CD4-positive, alpha-beta memory T cell (primary cell): Measurements from ENCODE around the gene DVL2. TPM values are rescaled to one million over a fixed set of nuclear protein-coding genes. Genes with fewer than 3 reads are reported as not detected.
A peak's percentile ranks its signal among the peaks of the same experiment; 100 is the strongest.
"Not testable (repeated sequence)": the region's sequence is repeated elsewhere in the genome, so short reads cannot be mapped to it uniquely, and the experiment has no call there.

Source experiments
- CTCF ChIA-PET: fragments of 350-600 bp; sonication (Branson Sonifier 250); formaldehyde crosslinking; loops from one replicate; lab custom pipeline; 2021; ENCODE audit warnings: inconsistent platforms; ENCODE audit not compliant: partially characterized antibody; lab: Charles Lee
- POLR2A ChIA-PET: fragments of 350-600 bp; sonication (Branson Sonifier 250); formaldehyde crosslinking; loops from one replicate; lab custom pipeline; 2021; ENCODE audit not compliant: partially characterized antibody; lab: Charles Lee
- DNase-seq, 5 donors: peaks; one replicate each; pipeline versions ENCODE4 v3.0.0 to v3.0.0-alpha.2; 2020 to 2022; ENCODE audit warnings: mixed read lengths in 1 of 5
- H3K27ac ChIP-seq: one replicate; pipeline ENCODE4 v1.7.0; 2013; ENCODE audit warnings: low read depth, low read length
- H3K27me3 ChIP-seq: 2 replicates; pipeline ENCODE4 v1.7.0; 2013; ENCODE audit warnings: mild to moderate bottlenecking, low read length, moderate library complexity; ENCODE audit not compliant: insufficient read depth
- H3K36me3 ChIP-seq: 2 replicates; pipeline ENCODE4 v1.7.0; 2013; ENCODE audit warnings: mild to moderate bottlenecking, low read length, moderate library complexity; ENCODE audit not compliant: insufficient read depth
- H3K4me1 ChIP-seq: 2 replicates; pipeline ENCODE4 v1.7.0; 2013; ENCODE audit warnings: mild to moderate bottlenecking, low read length, moderate library complexity; ENCODE audit not compliant: insufficient read depth
- H3K4me3 ChIP-seq, 2 donors: one replicate each; pipeline ENCODE4 v1.7.0; 2013; ENCODE audit warnings: low read length in 2 of 2, mild to moderate bottlenecking in 1 of 2
- H3K9me3 ChIP-seq, 2 donors: one replicate each; pipeline ENCODE4 v1.7.0; 2013; ENCODE audit warnings: low read length in 2 of 2, control low read depth in 1 of 2; ENCODE audit not compliant: control insufficient read depth in 1 of 2
- H3K27ac Mint-ChIP-seq, 7 donors: one replicate each; pipeline ENCODE4 v1.8.0; 2020 to 2021; ENCODE audit warnings: mixed read lengths in 7 of 7, mild to moderate bottlenecking in 6 of 7, inconsistent platforms in 3 of 7, moderate library complexity in 3 of 7
- H3K27me3 Mint-ChIP-seq, 2 donors: one replicate each; pipeline ENCODE4 v1.8.0; 2020 to 2021; ENCODE audit warnings: mixed read lengths in 2 of 2
- H3K36me3 Mint-ChIP-seq, 2 donors: one replicate each; pipeline ENCODE4 v1.8.0; 2020 to 2021; ENCODE audit warnings: mixed read lengths in 2 of 2, inconsistent platforms in 1 of 2, mild to moderate bottlenecking in 1 of 2
- H3K4me1 Mint-ChIP-seq, 4 donors: one replicate each; pipeline ENCODE4 v1.8.0; 2020 to 2021; ENCODE audit warnings: mixed read lengths in 4 of 4, mild to moderate bottlenecking in 1 of 4
- H3K4me3 Mint-ChIP-seq, 8 donors: one replicate each; pipeline ENCODE4 v1.8.0; 2020 to 2021; ENCODE audit warnings: mixed read lengths in 8 of 8, mild to moderate bottlenecking in 7 of 8, moderate library complexity in 6 of 8, inconsistent platforms in 3 of 8
- H3K9me3 Mint-ChIP-seq, 8 donors: one replicate each; pipeline ENCODE4 v1.8.0; 2020 to 2021; ENCODE audit warnings: mixed read lengths in 8 of 8, mild to moderate bottlenecking in 5 of 8, inconsistent platforms in 3 of 8, moderate library complexity in 1 of 8
- intact Hi-C: fragments of 100-400 bp; cut with micrococcal nuclease; formaldehyde crosslinking; loops from one replicate; pipeline ENCODE4 v1.15.1; 2023
- polyA plus RNA-seq, 2 donors: library from polyadenylated mRNA; unstranded; fragments of 300-500 nt; fragmentation: Illumina TruSeq; gene quantifications; one replicate each; pipeline ENCODE4 v1.2.3, GENCODE V29; 2021
- total RNA-seq, 2 experiments: library from RNA; stranded (reverse); gene quantifications; one replicate each; pipeline ENCODE4 v1.2.3, GENCODE V29; 2021

DVL2 gene
- total and polyA plus RNA-seq, 4 experiments from 2014 or later = 22.0 to 76.8 (median 49.4) TPM

- Histone ChIP-seq H3K27ac (peak overlapping the region; percentile 98), H3K4me3 (peak overlapping the region; percentile 40 to 92), H3K4me1 (peaks cover 37% of the 10 kb centered on the region), H3K36me3 (peaks cover 9% of the 10 kb centered on the region), H3K27me3 (no peaks in the 10 kb centered on the region), H3K9me3 (no peaks in the 10 kb centered on the region)
- H3K9me3 Mint-ChIP-seq = peaks cover 0 to 1% (median 0%) of the 10 kb centered on the region in 8 donors
- intact Hi-C loops = loop anchor here (5.0 kb wide), 2 partner anchors 204 to 321 kb away; no protein-coding TSS in a partner anchor
- POLR2A ChIA-PET = interaction anchor here (0.6 to 4.8 kb wide), 14 partner anchors 11 to 436 kb away, joined by 3 to 115 read pairs (median 4); partner anchors contain the start of genes ACADVL, ACAP1, DLG4 and DVL2
- peak overlapping the region; percentile 91 to 97 (median 95) for H3K4me3 Mint-ChIP-seq
- H3K27ac Mint-ChIP-seq = peak overlapping the region; percentile 96 to 100 (median 98)
- DNase-seq = peak in 2 of 5 donors; percentile 42 to 73
- peaks cover 15 to 48% of the 10 kb centered on the region in 2 donors for H3K36me3 Mint-ChIP-seq
- no peaks in the 10 kb centered on the region for H3K27me3 Mint-ChIP-seq
- H3K4me1 Mint-ChIP-seq = peaks cover 28 to 57% (median 41%) of the 10 kb centered on the region in 4 donors
- CTCF ChIA-PET = interaction anchor here (0.8 to 1.7 kb wide), 2 partner anchors 15 to 205 kb away, joined by 3 read pairs; no protein-coding TSS in a partner anchor
Observed at GRCh38 chr17:7250695-7251627, 16.6 kb upstream of the DVL2 start.

GRCh38 chr17:7249830-7250229, 15.5 kb upstream of the DVL2 start:
- H3K27ac ChIP-seq = peak overlapping the region; percentile 98
- peak overlapping the region; percentile 91 to 97 (median 94) for H3K4me3 Mint-ChIP-seq
- H3K36me3 Mint-ChIP-seq = peaks cover 15 to 45% of the 10 kb centered on the region in 2 donors
- peaks cover 0 to 1% (median 0%) of the 10 kb centered on the region in 8 donors for H3K9me3 Mint-ChIP-seq
- H3K9me3 ChIP-seq = no peaks in the 10 kb centered on the region
- peak overlapping the region; percentile 40 to 92 for H3K4me3 ChIP-seq
- H3K27me3 ChIP-seq = no peaks in the 10 kb centered on the region
- ChIA-PET CTCF (interaction anchor here (0.6 to 1.2 kb wide), 2 partner anchors 8 to 29 kb away, joined by 3 read pairs; partner anchors contain the start of gene GABARAP), POLR2A (interaction anchor here (0.7 to 4.8 kb wide), 3 partner anchors 10 to 29 kb away, joined by 3 to 115 read pairs (median 4); partner anchors contain the start of genes DVL2, GABARAP and PHF23)
- H3K27ac Mint-ChIP-seq = peak overlapping the region; percentile 95 to 99 (median 96)
- no peaks in the 10 kb centered on the region for H3K27me3 Mint-ChIP-seq
- intact Hi-C loops = loop anchor here (5.0 kb wide), 2 partner anchors 203 to 322 kb away; no protein-coding TSS in a partner anchor
- no peak for DNase-seq
- H3K4me1 ChIP-seq = peaks cover 37% of the 10 kb centered on the region
- H3K4me1 Mint-ChIP-seq = peaks cover 28 to 57% (median 41%) of the 10 kb centered on the region in 4 donors
- H3K36me3 ChIP-seq = peaks cover 13% of the 10 kb centered on the region

GRCh38 chr17:7249214-7249613, 14.9 kb upstream of the DVL2 start:
- H3K27ac Mint-ChIP-seq = peak overlapping the region in 6 of 7 donors; percentile 32 to 99 (median 73)
- intact Hi-C loops = no loop called here
- Histone ChIP-seq H3K9me3 (no peaks in the 10 kb centered on the region), H3K4me1 (peaks cover 37% of the 10 kb centered on the region), H3K36me3 (peaks cover 16% of the 10 kb centered on the region), H3K4me3 (no peak overlapping the region), H3K27ac (no peak overlapping the region), H3K27me3 (no peaks in the 10 kb centered on the region)
- no peaks in the 10 kb centered on the region for H3K27me3 Mint-ChIP-seq
- no peak for DNase-seq
- H3K4me3 Mint-ChIP-seq = peak overlapping the region; percentile 21 to 91 (median 68)
- peaks cover 11 to 44% of the 10 kb centered on the region in 2 donors for H3K36me3 Mint-ChIP-seq
- ChIA-PET POLR2A (interaction anchor here (0.7 to 4.8 kb wide), 3 partner anchors 10 to 28 kb away, joined by 3 to 115 read pairs (median 4); partner anchors contain the start of genes DVL2, GABARAP and PHF23), CTCF (interaction anchor here (0.6 to 1.2 kb wide), 3 partner anchors 8 to 267 kb away, joined by 3 read pairs; partner anchors contain the start of gene GABARAP)
- no peaks in the 10 kb centered on the region for H3K9me3 Mint-ChIP-seq
- H3K4me1 Mint-ChIP-seq = peaks cover 28 to 57% (median 39%) of the 10 kb centered on the region in 4 donors

- ChIA-PET POLR2A (interaction anchor here (1.1 to 4.8 kb wide), 2 partner anchors 9 to 28 kb away, joined by 3 to 115 read pairs; partner anchors contain the start of genes GABARAP and PHF23), CTCF (interaction anchor here (0.6 to 1.2 kb wide), 2 partner anchors 28 to 267 kb away, joined by 3 read pairs; no protein-coding TSS in a partner anchor)
- Histone ChIP-seq H3K27ac (no peak overlapping the region), H3K27me3 (no peaks in the 10 kb centered on the region), H3K36me3 (peaks cover 20% of the 10 kb centered on the region), H3K4me1 (peaks cover 37% of the 10 kb centered on the region), H3K4me3 (no peak overlapping the region), H3K9me3 (no peaks in the 10 kb centered on the region)
- intact Hi-C loops = no loop called here
- DNase-seq = no peak
- H3K36me3 Mint-ChIP-seq = peaks cover 11 to 42% of the 10 kb centered on the region in 2 donors
- peak overlapping the region in 5 of 8 donors; percentile 21 to 91 (median 74) for H3K4me3 Mint-ChIP-seq
- H3K27ac Mint-ChIP-seq = peak overlapping the region in 6 of 7 donors; percentile 3 to 99 (median 53)
- peaks cover 28 to 57% (median 37%) of the 10 kb centered on the region in 4 donors for H3K4me1 Mint-ChIP-seq
- no peaks in the 10 kb centered on the region for H3K27me3 Mint-ChIP-seq
- H3K9me3 Mint-ChIP-seq = no peaks in the 10 kb centered on the region
Observed at GRCh38 chr17:7248796-7249195, 14.5 kb upstream of the DVL2 start.

GRCh38 chr17:7246779-7247178, 12.5 kb upstream of the DVL2 start:
- CTCF ChIA-PET = no interaction called here
- H3K4me1 Mint-ChIP-seq = peaks cover 23 to 57% (median 35%) of the 10 kb centered on the region in 4 donors
- peak overlapping the region in 3 of 7 donors; percentile 70 to 82 (median 75) for H3K27ac Mint-ChIP-seq

GRCh38 chr17:7243838-7244237, 9.5 kb upstream of the DVL2 start:
- Histone ChIP-seq H3K27ac (peak overlapping the region; percentile 96), H3K36me3 (peaks cover 28% of the 10 kb centered on the region), H3K4me1 (peaks cover 35% of the 10 kb centered on the region)
- ChIA-PET CTCF (interaction anchor here (1.4 kb wide), 1 partner anchor 52 kb away, joined by 3 read pairs; no protein-coding TSS in a partner anchor), POLR2A (interaction anchor here (0.7 to 17.6 kb wide), 5 partner anchors 6 to 52 kb away, joined by 3 to 435 read pairs (median 17); partner anchors contain the start of genes ACADVL, CTDNEP1, DLG4 and DVL2)
- Mint-ChIP-seq H3K4me3 (peak overlapping the region in 3 of 8 donors; percentile 25 to 66 (median 29)), H3K27ac (peak overlapping the region in 6 of 7 donors; percentile 22 to 100 (median 93)), H3K4me1 (peaks cover 27 to 58% (median 39%) of the 10 kb centered on the region in 4 donors), H3K36me3 (peaks cover 24 to 60% of the 10 kb centered on the region in 2 donors)
- H3K9me3 ChIP-seq, H3K4me3 ChIP-seq, H3K27me3 Mint-ChIP-seq, intact Hi-C loops, DNase-seq, H3K27me3 ChIP-seq, H3K9me3 Mint-ChIP-seq: not testable (repeated sequence)

More at GRCh38 chr17:7246779-7247178, 12.5 kb upstream of the DVL2 start:
- POLR2A ChIA-PET = interaction anchor here (0.7 kb wide), 1 partner anchor 12 kb away, joined by 3 read pairs; the partner anchor contains the start of gene DVL2
- Histone ChIP-seq H3K27me3 (no peaks in the 10 kb centered on the region), H3K36me3 (peaks cover 20% of the 10 kb centered on the region), H3K4me3 (no peak overlapping the region), H3K4me1 (peaks cover 35% of the 10 kb centered on the region), H3K27ac (no peak overlapping the region), H3K9me3 (no peaks in the 10 kb centered on the region)
- Mint-ChIP-seq H3K9me3 (peaks cover 0 to 8% (median 0%) of the 10 kb centered on the region in 8 donors), H3K4me3 (peak overlapping the region in 1 of 8 donors; percentile 54), H3K27me3 (peaks cover 0 to 2% of the 10 kb centered on the region in 2 donors), H3K36me3 (peaks cover 14 to 42% of the 10 kb centered on the region in 2 donors)
- no peak for DNase-seq
- intact Hi-C loops = no loop called here
